GM18526 (cell line): Measurements from ENCODE around the gene ITSN1.

ENCODE experiments used
- POLR2A ChIP-seq: IDR thresholded peaks from 3 replicates; pipeline ENCODE4 v1.6.1; 2011; ENCODE audit not compliant: insufficient read length; ENCODE audit errors: extremely low read depth

ITSN1 gene

GRCh38 chr21:33645730-33646129 lies 3.4 kb downstream of the ITSN1 start:
- no peak for TF ChIP-seq POLR2A

- TF ChIP-seq POLR2A, result no peak
Observed at GRCh38 chr21:33647587-33647986, 5.3 kb downstream of the ITSN1 start.

GRCh38 chr21:33648555-33648954 lies 6.3 kb downstream of the ITSN1 start:
- TF ChIP-seq POLR2A, result no peak

- no peak for TF ChIP-seq POLR2A
Observed at GRCh38 chr21:33650230-33650629, 7.9 kb downstream of the ITSN1 start.

- TF ChIP-seq POLR2A, result no peak
Observed at GRCh38 chr21:33650929-33651509, 8.7 kb downstream of the ITSN1 start.

- no peak for TF ChIP-seq POLR2A
Observed at GRCh38 chr21:33651965-33652680, 9.8 kb downstream of the ITSN1 start.

GRCh38 chr21:33654412-33654811 lies 12.1 kb downstream of the ITSN1 start:
- no peak for TF ChIP-seq POLR2A

- TF ChIP-seq POLR2A, result no peak
Observed at GRCh38 chr21:33655588-33656221, 13.4 kb downstream of the ITSN1 start.

- no peak for TF ChIP-seq POLR2A
Observed at GRCh38 chr21:33657124-33657820, 15.0 kb downstream of the ITSN1 start.

GRCh38 chr21:33658919-33659567 lies 16.7 kb downstream of the ITSN1 start:
- no peak for TF ChIP-seq POLR2A

GRCh38 chr21:33659568-33659949 lies 17.3 kb downstream of the ITSN1 start:
- no peak for TF ChIP-seq POLR2A

GRCh38 chr21:33660406-33660805 lies 18.1 kb downstream of the ITSN1 start:
- TF ChIP-seq POLR2A, result no peak

- no peak for TF ChIP-seq POLR2A
Observed at GRCh38 chr21:33661146-33661545, 18.8 kb downstream of the ITSN1 start.

GRCh38 chr21:33662046-33662445 lies 19.7 kb downstream of the ITSN1 start:
- TF ChIP-seq POLR2A, result no peak

GRCh38 chr21:33663241-33663640 lies 20.9 kb downstream of the ITSN1 start:
- no peak for TF ChIP-seq POLR2A

- TF ChIP-seq POLR2A, result no peak
Observed at GRCh38 chr21:33664135-33664534, 21.8 kb downstream of the ITSN1 start.

- no peak for TF ChIP-seq POLR2A
Observed at GRCh38 chr21:33666153-33666552, 23.9 kb downstream of the ITSN1 start.
